ENCODE data around the gene PRICKLE4. TPM values are rescaled to one million over a fixed set of nuclear protein-coding genes. Genes with fewer than 3 reads are reported as not detected.

PRICKLE4 gene
- total RNA-seq, 1 donor from 2014 or later = 5.9 TPM

DNA sequence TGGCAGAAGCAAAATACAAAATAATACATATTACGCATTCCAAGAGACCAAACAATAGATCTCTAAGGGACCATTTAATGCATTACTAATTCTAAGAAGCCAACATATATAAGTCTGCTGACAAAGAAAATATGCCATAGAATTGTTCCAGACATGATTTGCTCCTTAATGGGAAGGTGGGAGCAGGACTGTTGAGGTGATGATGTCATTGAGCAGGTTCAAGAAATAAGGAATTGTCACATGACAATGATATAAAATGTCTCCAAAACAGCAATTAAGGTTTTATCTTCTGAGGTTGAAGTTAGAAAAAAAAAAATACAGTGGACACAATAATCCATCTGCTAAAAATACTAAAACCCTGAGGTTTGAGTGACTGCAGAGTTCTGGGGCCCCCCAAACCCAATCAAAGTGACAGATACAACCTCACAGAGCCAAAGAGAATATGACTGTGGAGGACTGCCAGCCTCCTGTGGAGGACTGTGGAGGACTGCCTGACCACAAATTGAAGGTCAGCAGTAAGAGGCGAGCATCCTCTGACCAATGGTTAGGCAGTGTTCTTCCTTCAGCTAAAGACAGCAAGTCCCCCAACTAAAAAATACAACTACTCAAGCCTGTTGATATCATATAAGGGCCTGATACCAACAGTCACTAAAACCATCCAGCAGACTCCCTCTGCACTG lies 45.9 kb downstream of the PRICKLE4 start:
- TF ChIP-seq, protein P1, sequence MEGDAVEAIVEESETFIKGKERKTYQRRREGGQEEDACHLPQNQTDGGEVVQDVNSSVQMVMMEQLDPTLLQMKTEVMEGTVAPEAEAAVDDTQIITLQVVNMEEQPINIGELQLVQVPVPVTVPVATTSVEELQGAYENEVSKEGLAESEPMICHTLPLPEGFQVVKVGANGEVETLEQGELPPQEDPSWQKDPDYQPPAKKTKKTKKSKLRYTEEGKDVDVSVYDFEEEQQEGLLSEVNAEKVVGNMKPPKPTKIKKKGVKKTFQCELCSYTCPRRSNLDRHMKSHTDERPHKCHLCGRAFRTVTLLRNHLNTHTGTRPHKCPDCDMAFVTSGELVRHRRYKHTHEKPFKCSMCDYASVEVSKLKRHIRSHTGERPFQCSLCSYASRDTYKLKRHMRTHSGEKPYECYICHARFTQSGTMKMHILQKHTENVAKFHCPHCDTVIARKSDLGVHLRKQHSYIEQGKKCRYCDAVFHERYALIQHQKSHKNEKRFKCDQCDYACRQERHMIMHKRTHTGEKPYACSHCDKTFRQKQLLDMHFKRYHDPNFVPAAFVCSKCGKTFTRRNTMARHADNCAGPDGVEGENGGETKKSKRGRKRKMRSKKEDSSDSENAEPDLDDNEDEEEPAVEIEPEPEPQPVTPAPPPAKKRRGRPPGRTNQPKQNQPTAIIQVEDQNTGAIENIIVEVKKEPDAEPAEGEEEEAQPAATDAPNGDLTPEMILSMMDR (IDR thresholded peaks at IDR 0.05) = no peak
- Mint-ChIP-seq H3K36me3 (ENCODE audit: low read depth) (peaks cover 2% of the 10 kb centered on the region), H3K27ac (ENCODE audit: unreplicated experiment) (no peak overlapping the region), H3K4me3 (ENCODE audit: unreplicated experiment) (no peak overlapping the region), H3K27me3 (ENCODE audit: low read depth) (no peaks in the 10 kb centered on the region), H3K4me1 (ENCODE audit: low read depth) (peaks cover 28% of the 10 kb centered on the region), H3K9me3 (ENCODE audit: low read depth) (no peaks in the 10 kb centered on the region)
- DNase-seq (ENCODE audit: low spot score) = no peak

DNA sequence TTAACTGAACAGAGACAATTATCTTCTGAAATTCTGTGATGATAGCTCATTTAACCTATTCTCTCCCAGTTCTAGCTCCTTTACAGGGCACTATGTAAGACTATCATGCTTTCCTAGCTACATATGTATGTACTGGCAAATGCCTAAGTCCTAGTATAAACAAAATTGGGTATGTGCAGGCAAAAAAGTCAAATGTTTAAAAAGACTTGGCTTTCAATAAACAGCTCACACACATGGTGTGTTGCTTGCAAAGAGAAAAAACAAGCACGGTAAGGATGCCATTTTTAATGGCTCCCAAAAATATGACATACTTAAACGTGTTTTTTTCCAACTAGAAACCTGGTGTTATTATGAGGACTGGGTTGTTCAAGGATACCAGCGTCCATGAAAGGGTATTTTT lies 51.7 kb downstream of the PRICKLE4 start:
- peaks cover 11% of the 10 kb centered on the region for H3K4me1 Mint-ChIP-seq (ENCODE audit: low read depth)
- H3K36me3 Mint-ChIP-seq (ENCODE audit: low read depth) = peaks cover 2% of the 10 kb centered on the region
- peaks cover 4% of the 10 kb centered on the region for H3K9me3 Mint-ChIP-seq (ENCODE audit: low read depth)
- H3K27ac Mint-ChIP-seq (ENCODE audit: unreplicated experiment) = no peak overlapping the region
- H3K27me3 Mint-ChIP-seq (ENCODE audit: low read depth) = no peaks in the 10 kb centered on the region
- H3K4me3 Mint-ChIP-seq (ENCODE audit: unreplicated experiment) = no peak overlapping the region
- TF ChIP-seq, protein P1 (IDR thresholded peaks at IDR 0.05) = no peak
- DNase-seq (ENCODE audit: low spot score) = no peak

DNA sequence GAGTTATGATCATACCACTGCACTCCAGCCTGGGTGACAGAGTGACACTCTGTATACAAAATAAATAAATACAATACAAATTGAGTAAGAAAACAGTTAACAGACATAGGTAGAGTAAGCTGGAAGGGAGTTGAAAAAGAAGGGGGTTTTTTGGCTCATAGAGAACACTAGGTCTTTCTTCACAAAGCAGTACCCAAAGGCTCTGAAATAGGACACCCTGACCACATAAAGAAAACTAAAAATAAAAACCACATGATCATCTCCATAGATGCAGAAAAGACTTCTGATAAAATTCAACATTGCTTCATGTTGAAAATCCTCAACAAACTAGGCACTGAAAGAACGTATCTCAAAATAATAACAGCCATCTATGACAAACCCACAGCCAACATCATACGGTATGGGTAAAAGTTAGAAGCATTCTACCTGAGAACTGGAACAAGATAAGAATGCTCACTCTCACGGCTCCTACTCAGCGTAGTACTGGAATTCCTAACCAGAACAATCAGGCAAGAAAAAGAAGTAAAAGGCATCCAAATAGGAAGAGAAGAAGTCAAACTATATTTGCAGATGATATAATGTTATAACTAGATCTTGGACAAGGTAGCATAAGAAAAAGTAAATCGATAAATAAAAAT lies 55.6 kb downstream of the PRICKLE4 start:
- H3K36me3 Mint-ChIP-seq (ENCODE audit: low read depth) = peaks cover 2% of the 10 kb centered on the region
- peaks cover 6% of the 10 kb centered on the region for H3K9me3 Mint-ChIP-seq (ENCODE audit: low read depth)
- H3K4me1 Mint-ChIP-seq (ENCODE audit: low read depth) = peaks cover 11% of the 10 kb centered on the region
- peak overlapping the region; percentile 13 for H3K27ac Mint-ChIP-seq (ENCODE audit: unreplicated experiment)
- TF ChIP-seq, protein P1 (IDR thresholded peaks at IDR 0.05) = no peak
- no peak overlapping the region for H3K4me3 Mint-ChIP-seq (ENCODE audit: unreplicated experiment)
- no peak for DNase-seq (ENCODE audit: low spot score)
- no peaks in the 10 kb centered on the region for H3K27me3 Mint-ChIP-seq (ENCODE audit: low read depth)

DNA sequence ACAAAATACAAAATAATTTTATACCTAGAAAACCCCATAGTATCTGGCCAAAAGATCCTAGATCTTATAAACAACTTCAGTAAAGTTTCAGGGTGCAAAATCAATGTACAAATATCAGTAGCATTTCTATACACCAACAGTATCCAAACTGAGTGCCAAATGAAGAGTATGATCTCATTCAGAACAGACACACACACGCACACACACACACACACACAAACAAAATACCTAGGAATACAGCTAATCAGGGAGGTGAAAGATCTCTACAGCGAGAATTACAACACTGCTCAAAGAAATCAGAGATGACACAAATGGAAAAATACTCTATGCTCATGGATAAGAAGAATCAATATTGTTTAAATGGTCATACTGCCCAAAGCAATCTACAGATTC lies 56.1 kb downstream of the PRICKLE4 start:
- H3K4me1 Mint-ChIP-seq (ENCODE audit: low read depth) = peaks cover 11% of the 10 kb centered on the region
- H3K36me3 Mint-ChIP-seq (ENCODE audit: low read depth) = peaks cover 2% of the 10 kb centered on the region
- H3K9me3 Mint-ChIP-seq (ENCODE audit: low read depth) = peaks cover 6% of the 10 kb centered on the region
- no peak for DNase-seq (ENCODE audit: low spot score)
- TF ChIP-seq, protein P1 (IDR thresholded peaks at IDR 0.05) = no peak
- no peaks in the 10 kb centered on the region for H3K27me3 Mint-ChIP-seq (ENCODE audit: low read depth)
- H3K27ac Mint-ChIP-seq (ENCODE audit: unreplicated experiment) = no peak overlapping the region
- H3K4me3 Mint-ChIP-seq (ENCODE audit: unreplicated experiment) = no peak overlapping the region

Other genes starting within 250 kb of the PRICKLE4 start
- 17.2 to 19.8 TPM (median 18.6 TPM) in 3 replicates for gene FOXP4, start 234.4 kb upstream of the PRICKLE4 start, total RNA-seq
- gene MDFI, start 142.3 kb upstream of the PRICKLE4 start, total RNA-seq = 31.8 to 62.6 TPM (median 33.7 TPM) in 3 replicates
- gene TFEB, start 45.2 kb upstream of the PRICKLE4 start, total RNA-seq = 10.7 to 12.4 TPM (median 11.6 TPM) in 3 replicates
- gene PGC, start 33.4 kb upstream of the PRICKLE4 start, total RNA-seq = not detected in 3 replicates
- 3.0 to 3.8 TPM (median 3.3 TPM) in 3 replicates for gene FRS3, start 882 bp upstream of the PRICKLE4 start, total RNA-seq
- gene TOMM6, start 6.9 kb downstream of the PRICKLE4 start, total RNA-seq = 96.1 to 129 TPM (median 97.6 TPM) in 3 replicates
- 3.4 to 5.2 TPM (median 3.5 TPM) in 3 replicates for gene USP49, start 114.6 kb downstream of the PRICKLE4 start, total RNA-seq
- 19.9 to 23.4 TPM (median 21.7 TPM) in 3 replicates for gene MED20, start 140.4 kb downstream of the PRICKLE4 start, total RNA-seq
- gene BYSL, start 140.7 kb downstream of the PRICKLE4 start, total RNA-seq = 17.4 to 20.7 TPM (median 19.7 TPM) in 3 replicates
- gene CCND3, start 161.0 kb downstream of the PRICKLE4 start, total RNA-seq = 47.4 to 56.3 TPM (median 52.9 TPM) in 3 replicates

Measured in chondrocyte (in vitro differentiated cells).